ENCODE results near the gene ARID4B. TPM values are rescaled to one million over a fixed set of nuclear protein-coding genes. Genes with fewer than 3 reads are reported as not detected.

ARID4B gene
- total RNA-seq, 2 experiments from 2014 or later, result 28.7 to 44.9 TPM

DNA sequence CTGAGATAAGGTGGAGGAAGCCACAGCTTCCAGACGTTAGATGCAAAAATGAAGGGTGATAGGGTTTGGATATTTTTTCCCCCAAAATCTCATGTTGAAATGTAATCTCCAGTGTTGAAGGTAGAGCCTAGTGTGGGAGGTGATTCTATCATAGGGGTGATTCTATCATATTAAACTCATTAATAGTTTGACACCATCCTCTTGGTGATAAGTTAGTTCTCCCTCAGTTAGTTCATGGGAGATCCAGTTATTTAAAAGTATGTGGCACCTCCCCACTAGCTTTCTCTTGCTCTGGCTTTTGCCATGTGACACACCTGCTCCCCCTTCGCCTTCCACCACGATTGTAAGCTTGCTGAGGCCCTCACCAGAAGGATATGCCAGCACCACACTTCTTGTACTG lies 30.9 kb upstream of the ARID4B start:
- Histone ChIP-seq H3K79me2 (ENCODE audit: insufficient read depth, low read depth, low read length) (no peaks in the 10 kb centered on the region), H3K4me3 (ENCODE audit: low read depth, low read length, poor library complexity, severe bottlenecking) (no peak overlapping the region), H3K9me2 (ENCODE audit: insufficient read depth, low read length) (no peaks in the 10 kb centered on the region), H3K4me1 (ENCODE audit: insufficient read depth, low read length, poor library complexity, severe bottlenecking) (no peaks in the 10 kb centered on the region), H3K9me3 (ENCODE audit: low read length) (no peaks in the 10 kb centered on the region), H4K20me1 (ENCODE audit: insufficient read depth, low read length) (no peaks in the 10 kb centered on the region), H3K4me2 (ENCODE audit: low read length) (no peak overlapping the region), H2AFZ (ENCODE audit: low read length) (no peak overlapping the region; the same call in 1 of the 2 replicates), H3K27ac (ENCODE audit: low read depth, low read length, poor library complexity, severe bottlenecking) (no peak overlapping the region), H3K36me3 (ENCODE audit: insufficient read depth, low read length) (no peaks in the 10 kb centered on the region)
- no TSS peak for BruUV-seq (replicated peaks)
- CTCF ChIA-PET (ENCODE audit: unreplicated experiment), result interaction anchor here (1.0 to 1.5 kb wide), 2 partner anchors 9 to 118 kb away, joined by 3 read pairs; partner anchors contain the start of gene TBCE
- intact Hi-C loops (cut with micrococcal nuclease; ENCODE audit: unreplicated experiment), result no loop called here
- no peak for TF ChIP-seq EZH2phosphoT487 (IDR thresholded peaks at IDR 0.05; ENCODE audit: borderline replicate concordance, low read depth, low read length)
- TF ChIP-seq, protein P1, sequence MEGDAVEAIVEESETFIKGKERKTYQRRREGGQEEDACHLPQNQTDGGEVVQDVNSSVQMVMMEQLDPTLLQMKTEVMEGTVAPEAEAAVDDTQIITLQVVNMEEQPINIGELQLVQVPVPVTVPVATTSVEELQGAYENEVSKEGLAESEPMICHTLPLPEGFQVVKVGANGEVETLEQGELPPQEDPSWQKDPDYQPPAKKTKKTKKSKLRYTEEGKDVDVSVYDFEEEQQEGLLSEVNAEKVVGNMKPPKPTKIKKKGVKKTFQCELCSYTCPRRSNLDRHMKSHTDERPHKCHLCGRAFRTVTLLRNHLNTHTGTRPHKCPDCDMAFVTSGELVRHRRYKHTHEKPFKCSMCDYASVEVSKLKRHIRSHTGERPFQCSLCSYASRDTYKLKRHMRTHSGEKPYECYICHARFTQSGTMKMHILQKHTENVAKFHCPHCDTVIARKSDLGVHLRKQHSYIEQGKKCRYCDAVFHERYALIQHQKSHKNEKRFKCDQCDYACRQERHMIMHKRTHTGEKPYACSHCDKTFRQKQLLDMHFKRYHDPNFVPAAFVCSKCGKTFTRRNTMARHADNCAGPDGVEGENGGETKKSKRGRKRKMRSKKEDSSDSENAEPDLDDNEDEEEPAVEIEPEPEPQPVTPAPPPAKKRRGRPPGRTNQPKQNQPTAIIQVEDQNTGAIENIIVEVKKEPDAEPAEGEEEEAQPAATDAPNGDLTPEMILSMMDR (conservative IDR thresholded peaks at IDR 0.05; ENCODE audit: low read length), result no peak
- POLR2A ChIA-PET, result interaction anchor here (0.7 to 1.9 kb wide), 6 partner anchors 9 to 1192 kb away, joined by 3 to 5 read pairs (median 4); partner anchors contain the start of gene TBCE
- no peak for DNase-seq (ENCODE audit: low spot score)

DNA sequence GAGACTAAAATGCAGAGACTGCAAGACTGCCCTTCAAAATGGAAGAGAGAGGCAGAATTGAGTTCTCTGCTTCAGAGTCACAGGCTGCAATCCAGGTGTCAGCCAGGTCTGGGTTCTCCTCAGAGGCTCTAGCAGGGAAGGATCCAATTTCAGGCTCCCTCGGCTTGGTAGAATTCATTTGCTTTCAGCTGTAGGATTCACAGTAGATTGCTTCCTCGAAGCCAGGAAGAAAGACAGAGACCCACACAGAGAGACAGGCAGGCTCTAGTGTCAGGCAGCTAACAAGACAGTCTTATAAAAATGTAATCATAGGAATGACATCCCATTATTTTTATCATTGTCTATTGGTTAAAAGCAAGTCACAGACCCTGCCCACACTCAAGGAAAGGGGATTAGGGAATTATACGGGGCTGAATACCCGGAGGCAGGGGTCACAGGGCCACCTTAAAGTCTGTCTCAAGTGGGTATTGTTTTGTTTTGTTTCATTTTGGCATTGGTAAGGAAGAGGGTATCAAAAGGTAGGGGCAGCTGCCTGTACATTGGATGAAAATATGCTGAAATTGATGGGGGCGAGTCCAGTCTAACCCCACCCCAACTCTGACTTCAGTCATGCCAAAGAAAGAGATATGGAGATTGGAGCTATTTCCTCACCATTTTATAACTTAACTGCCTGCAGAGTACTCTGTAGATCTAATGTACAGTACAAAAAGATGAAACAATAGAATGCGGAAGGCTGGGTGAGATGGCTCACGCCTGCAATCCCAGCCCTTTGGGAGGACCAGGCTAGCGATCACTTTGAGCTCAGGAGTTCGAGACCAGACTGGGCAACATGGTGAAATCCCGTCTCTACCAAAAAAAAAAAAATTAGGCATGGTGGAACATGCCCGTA lies 29.8 kb upstream of the ARID4B start:
- Histone ChIP-seq H3K9me2 (ENCODE audit: insufficient read depth, low read length) (no peaks in the 10 kb centered on the region), H3K4me1 (ENCODE audit: insufficient read depth, low read length, poor library complexity, severe bottlenecking) (no peaks in the 10 kb centered on the region), H3K36me3 (ENCODE audit: insufficient read depth, low read length) (no peaks in the 10 kb centered on the region), H3K9me3 (ENCODE audit: low read length) (no peaks in the 10 kb centered on the region), H4K20me1 (ENCODE audit: insufficient read depth, low read length) (no peaks in the 10 kb centered on the region), H3K4me2 (ENCODE audit: low read length) (peak overlapping the region; percentile 26; the same call in 1 of the 2 replicates), H3K27ac (ENCODE audit: low read depth, low read length, poor library complexity, severe bottlenecking) (no peak overlapping the region), H3K79me2 (ENCODE audit: insufficient read depth, low read depth, low read length) (no peaks in the 10 kb centered on the region), H2AFZ (ENCODE audit: low read length) (peak overlapping the region; percentile 48), H3K4me3 (ENCODE audit: low read depth, low read length, poor library complexity, severe bottlenecking) (no peak overlapping the region)
- ChIA-PET CTCF (ENCODE audit: unreplicated experiment) (interaction anchor here (1.5 kb wide), 1 partner anchor 10 kb away, joined by 3 read pairs; the partner anchor contains the start of gene TBCE), POLR2A (interaction anchor here (0.6 to 1.9 kb wide), 7 partner anchors 10 to 485 kb away, joined by 3 to 6 read pairs (median 5); partner anchors contain the start of gene TBCE)
- intact Hi-C loops (cut with micrococcal nuclease; ENCODE audit: unreplicated experiment), result no loop called here
- DNase-seq (ENCODE audit: low spot score), result no peak
- no peak for TF ChIP-seq EZH2phosphoT487 (IDR thresholded peaks at IDR 0.05; ENCODE audit: borderline replicate concordance, low read depth, low read length)
- TF ChIP-seq, protein P1 (conservative IDR thresholded peaks at IDR 0.05; ENCODE audit: low read length), result no peak
- no TSS peak for BruUV-seq (replicated peaks)

DNA sequence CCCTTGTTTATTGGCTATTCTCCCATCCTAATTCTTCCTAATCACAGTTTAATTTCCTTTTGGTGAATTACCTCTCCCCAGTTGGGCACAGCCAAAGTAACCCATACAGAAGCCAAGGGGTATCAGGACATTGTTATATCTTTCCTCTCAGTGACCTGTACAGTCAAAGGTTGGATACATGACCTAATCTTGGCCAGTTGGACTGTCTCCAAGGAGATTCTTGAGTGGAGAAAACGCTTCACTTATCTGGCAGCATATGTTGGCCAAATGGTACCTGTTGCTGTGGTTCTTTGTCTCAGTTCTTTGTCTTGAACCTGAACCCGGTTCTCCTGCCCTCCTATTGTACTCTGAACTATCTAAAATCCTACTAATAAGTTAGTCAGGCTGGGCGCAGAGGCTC lies 23.9 kb upstream of the ARID4B start:
- DNase-seq (ENCODE audit: low spot score), result no peak
- BruUV-seq (replicated peaks), result no TSS peak
- H3K9me3 ChIP-seq (ENCODE audit: low read length), result no peaks in the 10 kb centered on the region
- no peaks in the 10 kb centered on the region for H3K4me1 ChIP-seq (ENCODE audit: insufficient read depth, low read length, poor library complexity, severe bottlenecking)
- no peak overlapping the region for H2AFZ ChIP-seq (ENCODE audit: low read length)
- H3K4me2 ChIP-seq (ENCODE audit: low read length), result no peak overlapping the region
- ChIA-PET CTCF (ENCODE audit: unreplicated experiment) (no interaction called here), POLR2A (no interaction called here)
- H3K27ac ChIP-seq (ENCODE audit: low read depth, low read length, poor library complexity, severe bottlenecking), result no peak overlapping the region
- H3K36me3 ChIP-seq (ENCODE audit: insufficient read depth, low read length), result no peaks in the 10 kb centered on the region
- no peak overlapping the region for H3K4me3 ChIP-seq (ENCODE audit: low read depth, low read length, poor library complexity, severe bottlenecking)
- intact Hi-C loops (cut with micrococcal nuclease; ENCODE audit: unreplicated experiment), result no loop called here
- H4K20me1 ChIP-seq (ENCODE audit: insufficient read depth, low read length), result no peaks in the 10 kb centered on the region
- H3K9me2 ChIP-seq (ENCODE audit: insufficient read depth, low read length), result no peaks in the 10 kb centered on the region
- H3K79me2 ChIP-seq (ENCODE audit: insufficient read depth, low read depth, low read length), result no peaks in the 10 kb centered on the region
- TF ChIP-seq EZH2phosphoT487 (IDR thresholded peaks at IDR 0.05; ENCODE audit: borderline replicate concordance, low read depth, low read length), result no peak
- TF ChIP-seq, protein P1 (conservative IDR thresholded peaks at IDR 0.05; ENCODE audit: low read length), result no peak
